ENCODE results near the gene ZNF598. TPM values are rescaled to one million over a fixed set of nuclear protein-coding genes. Genes with fewer than 3 reads are reported as not detected.
A peak's percentile ranks its signal among the peaks of the same experiment; 100 is the strongest.

Gene ZNF598
- total and polyA plus RNA-seq, 2 of the 13 experiments (the other 11 are each of a cell fraction or from before 2014, with no cell fraction given), result 13.5 to 14.2 TPM

DNA sequence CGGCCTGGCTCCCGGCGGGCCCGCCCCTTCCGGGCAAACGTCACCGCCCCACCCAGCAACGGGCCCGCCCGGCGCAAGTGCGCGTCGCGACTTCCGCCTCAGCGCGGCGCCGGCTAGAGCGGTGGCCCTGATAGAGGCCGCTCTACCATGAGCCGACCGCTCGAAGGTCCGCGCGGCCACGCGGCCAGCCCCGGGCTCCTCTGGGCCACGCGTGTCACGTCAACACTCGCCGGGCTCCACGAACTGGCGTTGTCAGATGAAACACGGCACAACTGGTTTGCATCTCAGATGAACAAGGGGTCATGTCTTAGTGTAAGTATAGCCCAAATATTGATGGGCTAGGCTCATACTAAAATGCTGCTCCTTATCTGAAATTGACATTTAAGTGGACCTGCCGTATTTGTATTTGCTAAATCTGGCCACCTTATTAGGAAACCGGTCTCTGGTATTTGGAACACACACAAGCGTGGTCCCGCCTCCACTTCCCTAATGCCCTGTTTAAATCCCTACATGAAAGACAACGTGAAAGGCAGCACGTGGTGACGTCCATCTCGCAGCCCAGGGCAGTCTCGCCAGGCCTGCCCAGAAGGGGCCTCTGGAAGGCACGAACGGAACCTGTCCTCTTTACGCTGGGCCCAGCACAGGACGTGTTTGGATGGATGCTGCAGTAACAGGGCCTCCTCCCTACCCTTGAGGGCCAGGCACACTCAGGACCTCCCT is at the start of gene ZNF598 (continued):
- TF ChIP-seq CBX2 (IDR thresholded peaks at IDR 0.05; ENCODE audit: low read depth, low read length), result no peak
- no peak for TF ChIP-seq CBX2 (CRISPR knock-in tag; IDR thresholded peaks at IDR 0.05; ENCODE audit: low read depth)
- TF ChIP-seq PRDM4 (CRISPR knock-in tag; IDR thresholded peaks at IDR 0.05; ENCODE audit: borderline replicate concordance), result no peak
- no peak for TF ChIP-seq SNAPC2 (CRISPR knock-in tag; IDR thresholded peaks at IDR 0.05)
- no peak for TF ChIP-seq ZKSCAN5 (CRISPR knock-in tag; IDR thresholded peaks at IDR 0.05)
- TF ChIP-seq KMT2B (CRISPR knock-in tag; IDR thresholded peaks at IDR 0.05), result peak; percentile 52
- TF ChIP-seq STAG1 (CRISPR knock-in tag; IDR thresholded peaks at IDR 0.05), result no peak
- TF ChIP-seq ZFP36L1 (CRISPR knock-in tag; IDR thresholded peaks at IDR 0.05), result no peak
- TF ChIP-seq ZFP62 (CRISPR knock-in tag; IDR thresholded peaks at IDR 0.05), result no peak
- TF ChIP-seq NR3C1 (CRISPR knock-in tag; IDR thresholded peaks at IDR 0.05), result no peak
- TF ChIP-seq ZSCAN21 (CRISPR knock-in tag; IDR thresholded peaks at IDR 0.05; ENCODE audit: borderline replicate concordance), result no peak
- no peak for TF ChIP-seq NR2F6 (IDR thresholded peaks at IDR 0.05)
- TF ChIP-seq NR2F6 (CRISPR knock-in tag; IDR thresholded peaks at IDR 0.05), result peak; percentile 7; the same call in 1 of the 2 replicates
- TF ChIP-seq SMAD3 (CRISPR knock-in tag; IDR thresholded peaks at IDR 0.05), result no peak
- TF ChIP-seq ZNF263 (CRISPR knock-in tag; IDR thresholded peaks at IDR 0.05), result no peak
- no peak for TF ChIP-seq HNRNPLL (IDR thresholded peaks at IDR 0.05; ENCODE audit: low read depth, low read length, poor library complexity, severe bottlenecking)
- TF ChIP-seq, protein P1, sequence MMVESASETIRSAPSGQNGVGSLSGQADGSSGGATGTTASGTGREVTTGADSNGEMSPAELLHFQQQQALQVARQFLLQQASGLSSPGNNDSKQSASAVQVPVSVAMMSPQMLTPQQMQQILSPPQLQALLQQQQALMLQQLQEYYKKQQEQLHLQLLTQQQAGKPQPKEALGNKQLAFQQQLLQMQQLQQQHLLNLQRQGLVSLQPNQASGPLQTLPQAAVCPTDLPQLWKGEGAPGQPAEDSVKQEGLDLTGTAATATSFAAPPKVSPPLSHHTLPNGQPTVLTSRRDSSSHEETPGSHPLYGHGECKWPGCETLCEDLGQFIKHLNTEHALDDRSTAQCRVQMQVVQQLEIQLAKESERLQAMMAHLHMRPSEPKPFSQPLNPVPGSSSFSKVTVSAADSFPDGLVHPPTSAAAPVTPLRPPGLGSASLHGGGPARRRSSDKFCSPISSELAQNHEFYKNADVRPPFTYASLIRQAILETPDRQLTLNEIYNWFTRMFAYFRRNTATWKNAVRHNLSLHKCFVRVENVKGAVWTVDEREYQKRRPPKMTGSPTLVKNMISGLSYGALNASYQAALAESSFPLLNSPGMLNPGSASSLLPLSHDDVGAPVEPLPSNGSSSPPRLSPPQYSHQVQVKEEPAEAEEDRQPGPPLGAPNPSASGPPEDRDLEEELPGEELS (CRISPR knock-in tag; IDR thresholded peaks at IDR 0.05), result no peak
- no peak; the same call in 1 of the 2 replicates for TF ChIP-seq MEIS1 (CRISPR knock-in tag; IDR thresholded peaks at IDR 0.05; ENCODE audit: borderline replicate concordance)
- TF ChIP-seq THAP8 (CRISPR knock-in tag; IDR thresholded peaks at IDR 0.05; ENCODE audit: borderline replicate concordance), result no peak
- no peak for TF ChIP-seq PCBP2 (optimal IDR thresholded peaks at IDR 0.05; ENCODE audit: low read depth, low read length, poor library complexity, severe bottlenecking)
- TF ChIP-seq TCF7 (IDR thresholded peaks at IDR 0.05; ENCODE audit: low read depth), result no peak
- peak; percentile 81 for TF ChIP-seq ZNF274 (CRISPR knock-in tag; IDR thresholded peaks at IDR 0.05)
- TF ChIP-seq, protein P2, sequence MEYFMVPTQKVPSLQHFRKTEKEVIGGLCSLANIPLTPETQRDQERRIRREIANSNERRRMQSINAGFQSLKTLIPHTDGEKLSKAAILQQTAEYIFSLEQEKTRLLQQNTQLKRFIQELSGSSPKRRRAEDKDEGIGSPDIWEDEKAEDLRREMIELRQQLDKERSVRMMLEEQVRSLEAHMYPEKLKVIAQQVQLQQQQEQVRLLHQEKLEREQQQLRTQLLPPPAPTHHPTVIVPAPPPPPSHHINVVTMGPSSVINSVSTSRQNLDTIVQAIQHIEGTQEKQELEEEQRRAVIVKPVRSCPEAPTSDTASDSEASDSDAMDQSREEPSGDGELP (IDR thresholded peaks at IDR 0.05; ENCODE audit: borderline replicate concordance, low read depth), result no peak
- peak; percentile 96 for TF ChIP-seq DMAP1 (CRISPR knock-in tag; IDR thresholded peaks at IDR 0.05)
- no peak for TF ChIP-seq NR1H2 (CRISPR knock-in tag; IDR thresholded peaks at IDR 0.05; ENCODE audit: borderline replicate concordance, low read depth)
- TF ChIP-seq ARNTL (CRISPR knock-in tag; IDR thresholded peaks at IDR 0.05), result peak; percentile 43; the same call in 1 of the 2 replicates
- TF ChIP-seq HNRNPK (IDR thresholded peaks at IDR 0.05; ENCODE audit: low read depth, low read length, poor library complexity, severe bottlenecking), result no peak

Measured in HepG2 (cell line).